ENCODE measurements around the gene DGKZ.
A peak's percentile ranks its signal among the peaks of the same experiment; 100 is the strongest.
"Not testable (repeated sequence)": the region's sequence is repeated elsewhere in the genome, so short reads cannot be mapped to it uniquely, and the experiment has no call there.

The DGKZ gene, protein sequence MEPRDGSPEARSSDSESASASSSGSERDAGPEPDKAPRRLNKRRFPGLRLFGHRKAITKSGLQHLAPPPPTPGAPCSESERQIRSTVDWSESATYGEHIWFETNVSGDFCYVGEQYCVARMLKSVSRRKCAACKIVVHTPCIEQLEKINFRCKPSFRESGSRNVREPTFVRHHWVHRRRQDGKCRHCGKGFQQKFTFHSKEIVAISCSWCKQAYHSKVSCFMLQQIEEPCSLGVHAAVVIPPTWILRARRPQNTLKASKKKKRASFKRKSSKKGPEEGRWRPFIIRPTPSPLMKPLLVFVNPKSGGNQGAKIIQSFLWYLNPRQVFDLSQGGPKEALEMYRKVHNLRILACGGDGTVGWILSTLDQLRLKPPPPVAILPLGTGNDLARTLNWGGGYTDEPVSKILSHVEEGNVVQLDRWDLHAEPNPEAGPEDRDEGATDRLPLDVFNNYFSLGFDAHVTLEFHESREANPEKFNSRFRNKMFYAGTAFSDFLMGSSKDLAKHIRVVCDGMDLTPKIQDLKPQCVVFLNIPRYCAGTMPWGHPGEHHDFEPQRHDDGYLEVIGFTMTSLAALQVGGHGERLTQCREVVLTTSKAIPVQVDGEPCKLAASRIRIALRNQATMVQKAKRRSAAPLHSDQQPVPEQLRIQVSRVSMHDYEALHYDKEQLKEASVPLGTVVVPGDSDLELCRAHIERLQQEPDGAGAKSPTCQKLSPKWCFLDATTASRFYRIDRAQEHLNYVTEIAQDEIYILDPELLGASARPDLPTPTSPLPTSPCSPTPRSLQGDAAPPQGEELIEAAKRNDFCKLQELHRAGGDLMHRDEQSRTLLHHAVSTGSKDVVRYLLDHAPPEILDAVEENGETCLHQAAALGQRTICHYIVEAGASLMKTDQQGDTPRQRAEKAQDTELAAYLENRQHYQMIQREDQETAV

DNA sequence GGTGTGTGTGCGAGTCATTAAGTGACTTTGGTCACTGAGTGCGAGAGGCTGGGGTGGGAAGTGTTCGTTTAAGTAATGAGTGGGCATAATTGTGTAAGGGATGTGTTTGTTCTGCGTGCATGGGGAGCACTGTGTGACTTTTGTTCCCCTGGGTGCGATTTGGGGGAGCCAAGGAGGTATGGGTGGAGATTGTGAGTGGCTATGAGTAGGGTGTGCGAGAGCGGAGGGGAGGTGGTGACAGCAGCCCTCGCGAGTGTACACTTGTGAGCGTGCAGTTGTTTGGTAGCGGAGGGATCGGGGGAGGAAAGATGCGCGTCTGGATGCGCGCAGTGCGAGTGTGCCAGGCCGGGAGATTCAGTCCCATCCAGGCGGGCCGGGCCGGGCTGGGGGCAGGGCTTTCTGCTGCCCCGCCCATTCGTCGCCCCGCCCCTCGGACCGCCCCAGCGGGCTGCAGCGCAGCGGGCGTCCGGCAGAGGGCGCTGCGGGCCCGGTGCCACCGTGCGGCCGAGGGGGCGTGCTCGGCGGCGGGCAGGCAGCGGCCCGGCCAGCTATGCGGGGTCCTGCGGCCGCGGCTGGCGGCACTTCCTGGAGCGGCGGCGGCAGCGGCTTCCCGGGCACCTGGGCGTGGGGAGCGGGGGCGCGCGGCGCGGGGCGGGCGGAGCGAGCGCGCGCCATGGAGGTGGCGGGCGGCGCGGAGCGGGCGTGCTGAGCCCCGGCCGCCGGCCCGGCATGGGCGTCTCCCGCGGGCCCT, at the start of gene DGKZ:
Gene DGKZ, plus strand, starts transcription at position 578 of the 751 bp plus-strand sequence. CDS start 197 bp downstream, outside the sequence.
- TF ChIP-seq, protein P1, sequence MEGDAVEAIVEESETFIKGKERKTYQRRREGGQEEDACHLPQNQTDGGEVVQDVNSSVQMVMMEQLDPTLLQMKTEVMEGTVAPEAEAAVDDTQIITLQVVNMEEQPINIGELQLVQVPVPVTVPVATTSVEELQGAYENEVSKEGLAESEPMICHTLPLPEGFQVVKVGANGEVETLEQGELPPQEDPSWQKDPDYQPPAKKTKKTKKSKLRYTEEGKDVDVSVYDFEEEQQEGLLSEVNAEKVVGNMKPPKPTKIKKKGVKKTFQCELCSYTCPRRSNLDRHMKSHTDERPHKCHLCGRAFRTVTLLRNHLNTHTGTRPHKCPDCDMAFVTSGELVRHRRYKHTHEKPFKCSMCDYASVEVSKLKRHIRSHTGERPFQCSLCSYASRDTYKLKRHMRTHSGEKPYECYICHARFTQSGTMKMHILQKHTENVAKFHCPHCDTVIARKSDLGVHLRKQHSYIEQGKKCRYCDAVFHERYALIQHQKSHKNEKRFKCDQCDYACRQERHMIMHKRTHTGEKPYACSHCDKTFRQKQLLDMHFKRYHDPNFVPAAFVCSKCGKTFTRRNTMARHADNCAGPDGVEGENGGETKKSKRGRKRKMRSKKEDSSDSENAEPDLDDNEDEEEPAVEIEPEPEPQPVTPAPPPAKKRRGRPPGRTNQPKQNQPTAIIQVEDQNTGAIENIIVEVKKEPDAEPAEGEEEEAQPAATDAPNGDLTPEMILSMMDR (IDR thresholded peaks at IDR 0.05; ENCODE audit: low read depth, low read length): peak; percentile 59
- H3K4me3 ChIP-seq (ENCODE audit: low read depth, low read length): peak within 1 kb of the TSS; percentile 82
- DNase-seq (ENCODE audit: low read depth, low spot score): peak; percentile 72
- in situ Hi-C loops (cut with HindIII; ENCODE audit: low sequenced_read_pairs): no loop called here

DNA sequence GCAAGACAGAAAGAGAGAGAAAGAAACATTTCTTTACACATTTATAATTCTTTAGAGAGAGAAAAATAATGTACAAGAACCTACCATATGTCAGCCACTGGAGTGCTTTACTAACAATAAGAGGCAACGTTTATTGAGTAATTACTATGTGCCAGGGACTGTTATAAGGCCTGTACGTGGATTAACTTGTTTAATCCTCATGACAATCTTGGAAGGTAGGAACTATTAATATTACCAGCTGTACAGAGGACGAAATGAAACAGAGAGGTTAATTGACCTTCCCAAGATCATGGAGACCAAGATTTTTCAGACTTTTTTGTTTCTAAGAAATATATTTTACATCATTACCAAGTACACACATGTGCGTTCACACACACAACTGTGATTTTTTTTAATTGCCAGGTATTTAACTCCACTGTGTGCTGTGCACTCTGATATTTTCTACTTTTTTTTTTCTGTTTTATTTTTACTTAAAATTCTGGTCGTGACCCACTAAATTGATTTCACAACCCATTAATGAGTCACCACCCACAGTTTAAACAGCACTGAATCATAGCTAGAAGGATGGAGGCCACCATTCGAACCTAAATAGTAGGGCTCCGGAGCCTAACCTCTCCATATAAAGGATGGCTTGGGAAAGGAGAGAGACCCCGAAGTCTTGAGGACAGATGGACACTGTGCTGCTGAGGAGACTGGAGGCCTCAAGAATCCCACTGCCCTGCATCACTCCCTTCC, 48.4 kb upstream of the DGKZ start:
- TF ChIP-seq, protein P1 (IDR thresholded peaks at IDR 0.05; ENCODE audit: low read depth, low read length): no peak
- H3K4me3 ChIP-seq (ENCODE audit: low read depth, low read length): no peak overlapping the region
- in situ Hi-C loops (cut with HindIII; ENCODE audit: low sequenced_read_pairs): no loop called here
- DNase-seq (ENCODE audit: low read depth, low spot score): peak; percentile 85

DNA sequence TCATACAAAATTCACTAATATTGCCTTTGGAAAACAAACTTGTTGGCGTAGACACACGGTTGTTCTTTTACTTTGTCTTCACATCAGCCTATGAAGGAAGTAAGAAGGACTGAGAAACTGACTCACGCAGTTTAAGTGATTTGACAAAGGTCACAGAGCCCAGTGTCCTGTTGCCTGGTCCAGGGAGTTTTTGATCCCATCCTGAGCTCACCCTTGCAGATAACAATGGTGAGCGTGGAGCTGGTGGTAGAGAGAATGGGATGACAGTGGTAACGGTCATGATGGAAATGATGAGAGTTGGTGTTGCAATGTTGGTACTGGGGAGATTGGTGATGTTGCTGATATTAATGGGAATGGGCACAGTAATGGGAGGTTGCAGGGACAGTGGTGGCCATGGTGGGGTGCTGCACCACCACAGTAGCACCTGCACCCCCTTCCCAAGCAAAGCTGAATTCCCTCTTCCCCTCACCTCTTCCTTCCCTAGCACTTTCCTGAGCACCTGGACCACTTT, 47.8 kb upstream of the DGKZ start:
- DNase-seq (ENCODE audit: low read depth, low spot score): no peak
- TF ChIP-seq, protein P1 (IDR thresholded peaks at IDR 0.05; ENCODE audit: low read depth, low read length): no peak
- in situ Hi-C loops (cut with HindIII; ENCODE audit: low sequenced_read_pairs): no loop called here
- H3K4me3 ChIP-seq (ENCODE audit: low read depth, low read length): no peak overlapping the region

DNA sequence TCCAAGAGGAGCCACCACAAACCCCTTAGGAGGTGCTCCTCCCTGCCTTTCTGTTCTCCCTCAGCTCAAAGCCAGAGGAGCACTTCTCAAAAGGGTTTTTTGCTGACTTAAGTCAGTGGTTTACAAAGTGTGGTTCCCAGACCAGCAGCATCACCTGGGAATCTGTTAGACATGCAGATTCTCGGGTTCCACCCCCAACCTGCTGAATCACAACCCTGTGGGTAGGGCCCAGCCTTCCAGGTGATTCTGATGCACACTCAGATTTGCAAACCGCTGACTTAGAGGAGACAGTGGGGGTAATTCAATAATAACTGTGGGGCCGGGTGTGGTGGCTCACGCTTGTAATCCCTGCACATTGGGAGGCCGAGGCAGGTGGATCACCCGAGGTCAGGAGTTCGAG, 47.0 kb upstream of the DGKZ start:
- no peak for DNase-seq (ENCODE audit: low read depth, low spot score)
- H3K4me3 ChIP-seq (ENCODE audit: low read depth, low read length): no peak overlapping the region
- TF ChIP-seq, protein P1 (IDR thresholded peaks at IDR 0.05; ENCODE audit: low read depth, low read length): no peak
- in situ Hi-C loops (cut with HindIII; ENCODE audit: low sequenced_read_pairs): no loop called here

DNA sequence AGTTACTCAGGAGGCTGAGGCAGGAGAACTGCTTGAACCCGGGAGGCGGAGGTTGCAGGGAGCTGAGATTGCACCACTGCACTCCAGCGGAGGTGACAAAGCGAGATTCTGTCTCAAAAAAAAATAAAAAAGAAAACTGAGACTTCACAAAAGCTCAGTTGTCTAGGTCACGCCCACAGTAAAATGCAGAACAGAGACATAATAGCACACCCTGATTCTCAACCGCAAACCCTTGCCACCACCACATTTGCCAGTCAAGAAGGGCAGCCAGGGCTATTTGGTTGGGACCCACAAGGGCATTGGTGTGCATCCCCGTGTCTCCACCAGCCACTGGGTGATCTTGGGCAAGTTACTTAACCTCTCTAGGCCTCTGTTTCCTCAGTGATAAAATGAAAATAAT, 44.4 kb upstream of the DGKZ start:
- in situ Hi-C loops (cut with HindIII; ENCODE audit: low sequenced_read_pairs): no loop called here

DNA sequence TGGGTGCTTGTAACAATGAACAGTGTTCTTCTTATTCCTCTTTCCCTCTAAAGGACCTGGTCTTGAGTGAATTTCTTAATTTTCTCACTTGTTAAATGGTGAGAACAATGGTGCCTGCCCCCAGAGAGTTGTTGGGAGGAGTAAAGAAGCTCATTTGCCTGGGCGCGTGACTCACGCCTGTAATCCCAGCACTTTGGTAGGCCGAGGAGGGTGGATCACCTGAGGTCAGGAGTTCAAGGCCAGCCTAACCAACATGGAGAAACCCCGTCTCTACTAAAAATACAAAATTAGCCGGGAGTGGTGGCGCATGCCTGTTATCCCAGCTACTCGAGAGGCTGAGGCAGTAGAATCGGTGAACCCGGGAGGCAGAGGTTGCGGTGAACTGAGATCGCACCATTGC, 43.2 kb upstream of the DGKZ start:
- H3K4me3 ChIP-seq (ENCODE audit: low read depth, low read length); DNase-seq (ENCODE audit: low read depth, low spot score); in situ Hi-C loops (cut with HindIII; ENCODE audit: low sequenced_read_pairs): not testable (repeated sequence)

More for the DNA sequence above, 44.4 kb upstream of the DGKZ start:
- TF ChIP-seq, protein P1 (IDR thresholded peaks at IDR 0.05; ENCODE audit: low read depth, low read length): no peak
- no peak overlapping the region for H3K4me3 ChIP-seq (ENCODE audit: low read depth, low read length)
- DNase-seq (ENCODE audit: low read depth, low spot score): no peak

Data from astrocyte of the spinal cord (primary cell).